GM13976 (cell line): ENCODE measurements around the gene SELENOP.
"Not testable (repeated sequence)": the region's sequence is repeated elsewhere in the genome, so short reads cannot be mapped to it uniquely, and the experiment has no call there.

Source experiments
- DNase-seq: peaks from one replicate; pipeline ENCODE4 v3.0.0; 2012; ENCODE audit warnings: low spot score
- in situ Hi-C: fragments of 300-500 bp; cut with MboI; formaldehyde crosslinking; loops from one replicate; pipeline ENCODE4 v1.12.0; 2022; ENCODE audit warnings: low sequenced_read_pairs, mixed read lengths, inconsistent platforms; ENCODE audit not compliant: unreplicated experiment
- TF ChIP-seq, protein P1 (sequence below): IDR thresholded peaks from 2 replicates; pipeline ENCODE4 v1.5.1; 2012; ENCODE audit warnings: borderline replicate concordance, mild to moderate bottlenecking; ENCODE audit not compliant: insufficient read depth; ENCODE audit errors: extremely low read depth, missing control alignments, control extremely low read depth

SELENOP gene

DNA sequence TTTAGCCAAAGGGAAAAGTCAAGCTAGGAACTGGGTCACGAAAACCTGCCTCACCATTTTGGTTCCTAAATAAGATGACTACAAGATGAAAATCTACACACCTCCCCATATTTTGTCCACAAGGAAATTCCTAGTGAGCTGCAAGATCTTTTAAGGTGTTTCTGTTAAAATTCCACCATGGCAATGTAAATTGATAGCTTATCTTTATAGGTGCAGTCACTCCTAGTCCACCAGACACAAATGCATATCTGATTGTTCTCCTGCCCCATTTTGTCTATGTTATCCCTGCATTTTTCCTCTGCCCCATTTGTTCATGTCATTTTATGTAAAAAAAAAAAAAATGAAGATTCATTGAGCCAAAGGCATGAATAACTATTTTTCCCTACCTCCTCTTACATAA, 41.1 kb upstream of the SELENOP start:
- in situ Hi-C loops: no loop called here
- DNase-seq: no peak
- TF ChIP-seq, protein P1, sequence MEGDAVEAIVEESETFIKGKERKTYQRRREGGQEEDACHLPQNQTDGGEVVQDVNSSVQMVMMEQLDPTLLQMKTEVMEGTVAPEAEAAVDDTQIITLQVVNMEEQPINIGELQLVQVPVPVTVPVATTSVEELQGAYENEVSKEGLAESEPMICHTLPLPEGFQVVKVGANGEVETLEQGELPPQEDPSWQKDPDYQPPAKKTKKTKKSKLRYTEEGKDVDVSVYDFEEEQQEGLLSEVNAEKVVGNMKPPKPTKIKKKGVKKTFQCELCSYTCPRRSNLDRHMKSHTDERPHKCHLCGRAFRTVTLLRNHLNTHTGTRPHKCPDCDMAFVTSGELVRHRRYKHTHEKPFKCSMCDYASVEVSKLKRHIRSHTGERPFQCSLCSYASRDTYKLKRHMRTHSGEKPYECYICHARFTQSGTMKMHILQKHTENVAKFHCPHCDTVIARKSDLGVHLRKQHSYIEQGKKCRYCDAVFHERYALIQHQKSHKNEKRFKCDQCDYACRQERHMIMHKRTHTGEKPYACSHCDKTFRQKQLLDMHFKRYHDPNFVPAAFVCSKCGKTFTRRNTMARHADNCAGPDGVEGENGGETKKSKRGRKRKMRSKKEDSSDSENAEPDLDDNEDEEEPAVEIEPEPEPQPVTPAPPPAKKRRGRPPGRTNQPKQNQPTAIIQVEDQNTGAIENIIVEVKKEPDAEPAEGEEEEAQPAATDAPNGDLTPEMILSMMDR: no peak

DNA sequence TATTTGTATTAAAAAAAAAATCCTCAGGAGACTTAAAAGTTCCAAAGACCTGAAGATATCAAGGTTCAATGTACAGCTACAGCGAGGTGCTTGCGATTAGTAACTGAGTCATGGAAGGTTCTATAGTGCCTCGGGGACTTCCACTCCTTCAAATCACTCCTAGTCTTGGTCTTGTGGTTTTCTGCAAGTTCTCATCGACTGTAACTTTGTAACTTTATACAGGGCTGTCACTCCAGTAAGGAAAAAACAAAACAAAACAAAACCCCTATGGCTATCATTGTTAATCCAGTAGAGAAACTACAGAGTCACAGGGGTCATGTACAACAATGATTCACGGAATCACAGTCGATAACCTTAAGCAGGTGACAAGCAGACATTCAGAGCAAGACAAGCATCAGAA, 39.8 kb upstream of the SELENOP start:
- TF ChIP-seq, protein P1: no peak
- no peak for DNase-seq
- in situ Hi-C loops: no loop called here

DNA sequence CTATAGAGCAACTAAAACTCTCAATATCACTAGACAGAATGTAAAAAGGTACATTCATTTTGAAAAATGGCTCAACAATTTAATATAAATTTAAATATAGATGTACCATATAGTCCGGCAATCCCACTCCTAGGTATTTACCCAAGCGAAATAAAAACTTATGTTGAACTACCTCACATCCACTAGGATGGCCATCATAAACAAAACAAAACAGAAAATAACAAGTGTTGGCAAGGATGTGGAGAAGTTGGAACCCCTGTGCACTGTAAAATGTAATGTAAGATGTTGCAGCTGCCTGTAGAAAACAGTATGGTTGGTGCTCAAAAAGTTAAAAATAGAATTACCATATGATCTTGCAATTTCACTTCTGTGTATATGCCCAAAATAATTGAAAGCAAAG, 36.9 kb upstream of the SELENOP start:
- DNase-seq: no peak
- TF ChIP-seq, protein P1: no peak
- in situ Hi-C loops: no loop called here

GRCh38 chr5:42844408-42844807, 32.7 kb upstream of the SELENOP start:
- DNase-seq, in situ Hi-C loops: not testable (repeated sequence)

DNA sequence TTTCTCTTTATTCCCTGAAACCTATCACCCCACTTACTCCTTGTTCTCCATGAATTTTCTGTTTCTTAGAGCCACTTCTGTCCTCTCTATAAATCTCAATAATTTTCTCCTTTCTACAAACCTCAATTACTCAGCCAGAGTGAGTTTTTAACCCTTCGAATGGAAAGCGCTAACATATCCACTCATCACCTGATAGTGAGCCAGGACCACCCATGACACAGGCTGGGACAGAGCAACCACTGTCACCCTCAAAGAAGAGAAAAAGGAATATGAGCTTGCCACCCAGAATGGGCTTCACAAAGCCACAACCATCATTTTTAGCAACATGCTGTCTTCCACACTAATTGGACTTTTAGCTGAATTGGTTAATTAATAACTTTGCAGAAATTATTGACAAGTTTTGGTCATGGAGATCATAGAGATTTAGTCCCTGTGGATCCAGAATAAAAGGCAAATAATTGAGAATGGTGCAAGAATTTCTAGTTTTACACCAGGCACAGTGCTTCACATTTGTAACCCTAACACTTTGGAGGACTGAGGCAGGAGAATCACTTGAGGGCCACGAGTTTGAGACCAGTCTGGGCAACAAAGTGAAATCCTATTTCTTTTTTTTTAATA, 32.1 kb upstream of the SELENOP start:
- in situ Hi-C loops: no loop called here
- TF ChIP-seq, protein P1: no peak
- DNase-seq: no peak

GRCh38 chr5:42842921-42843641, 31.4 kb upstream of the SELENOP start:
- no peak for DNase-seq
- in situ Hi-C loops: no loop called here
- TF ChIP-seq, protein P1: no peak

DNA sequence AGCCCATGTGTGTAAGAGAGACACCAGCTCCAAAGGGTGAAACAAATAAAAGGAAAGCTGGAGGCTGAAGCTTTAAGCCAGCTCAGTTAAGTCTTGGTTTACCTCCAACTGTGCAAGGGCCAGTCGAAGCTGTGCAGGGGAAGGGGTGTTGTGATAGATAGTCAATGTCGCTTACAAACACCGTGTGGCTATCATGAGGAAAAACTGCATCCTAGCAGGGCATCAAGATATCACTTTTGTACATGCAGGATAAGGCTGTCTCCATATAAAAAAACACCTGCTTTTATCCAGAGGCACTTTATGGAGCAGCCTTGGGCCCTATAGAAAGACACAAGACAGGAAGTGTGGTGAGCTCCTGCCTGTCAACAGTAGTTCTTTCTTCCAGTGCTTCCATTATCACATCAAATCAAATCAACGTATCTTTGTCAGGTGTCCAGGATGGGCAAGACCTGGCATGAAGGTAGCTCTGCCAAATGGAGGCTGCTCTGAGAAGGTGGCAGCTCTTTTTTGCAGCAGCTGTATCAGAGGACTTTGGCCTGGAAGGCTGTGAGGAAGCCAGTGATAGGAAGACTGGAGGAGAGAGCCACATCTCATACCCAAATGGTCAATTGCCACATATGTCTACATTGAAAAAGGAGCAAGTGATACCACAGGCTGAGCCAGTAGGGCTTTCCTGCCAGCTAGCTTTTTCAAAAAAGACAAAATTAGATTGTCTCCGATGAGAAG, 29.3 kb upstream of the SELENOP start:
- TF ChIP-seq, protein P1: no peak
- no peak for DNase-seq
- in situ Hi-C loops: no loop called here
